Ureter (tissue), 1 donor: ENCODE results near the gene GCK. TPM values are rescaled to one million over a fixed set of nuclear protein-coding genes. Genes with fewer than 3 reads are reported as not detected.

Source experiments
- DNase-seq: peaks from one replicate; pipeline ENCODE4 v3.0.0-alpha.2; 2020; ENCODE audit warnings: low spot score
- total RNA-seq: library from RNA; stranded (reverse); gene quantifications from one replicate; pipeline ENCODE4 v1.2.4, GENCODE V29; 2023
- donor health status: DM: yes; HTN: yes; CAD: no.

The GCK gene
- total RNA-seq, 1 donor from 2014 or later = 0.39 TPM

DNA sequence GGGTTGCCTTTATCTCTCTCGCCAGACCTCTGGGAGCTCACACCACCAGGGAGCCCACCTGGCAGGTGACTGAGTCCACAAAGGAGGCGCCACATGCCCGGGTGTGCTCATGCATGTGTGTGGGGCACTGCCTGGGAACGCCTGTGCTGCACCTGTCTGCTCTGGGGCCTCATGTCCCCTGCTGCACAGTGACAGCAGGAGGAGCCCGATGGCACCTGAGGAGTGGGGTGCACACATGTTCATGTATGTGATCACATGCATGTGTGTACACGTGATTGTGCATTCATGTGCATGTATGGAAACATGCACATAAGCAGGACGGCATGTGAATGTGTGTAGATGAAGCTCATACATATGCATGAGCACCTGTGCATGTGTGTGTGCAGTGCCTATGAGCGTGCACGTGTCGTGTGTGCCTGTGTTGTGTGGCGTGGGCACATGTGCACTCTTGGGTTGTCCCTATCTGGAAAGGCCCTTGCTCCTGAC, 33.6 kb upstream of the GCK start:
- DNase-seq = no peak

GRCh38 chr7:44222074-44222473, 32.8 kb upstream of the GCK start:
- DNase-seq = no peak

- DNase-seq = no peak
Observed at GRCh38 chr7:44221231-44221791, 32.1 kb upstream of the GCK start.

- DNase-seq = no peak
Observed at GRCh38 chr7:44220358-44221112, 31.3 kb upstream of the GCK start.

GRCh38 chr7:44220046-44220357, 30.8 kb upstream of the GCK start:
- DNase-seq = no peak

DNA sequence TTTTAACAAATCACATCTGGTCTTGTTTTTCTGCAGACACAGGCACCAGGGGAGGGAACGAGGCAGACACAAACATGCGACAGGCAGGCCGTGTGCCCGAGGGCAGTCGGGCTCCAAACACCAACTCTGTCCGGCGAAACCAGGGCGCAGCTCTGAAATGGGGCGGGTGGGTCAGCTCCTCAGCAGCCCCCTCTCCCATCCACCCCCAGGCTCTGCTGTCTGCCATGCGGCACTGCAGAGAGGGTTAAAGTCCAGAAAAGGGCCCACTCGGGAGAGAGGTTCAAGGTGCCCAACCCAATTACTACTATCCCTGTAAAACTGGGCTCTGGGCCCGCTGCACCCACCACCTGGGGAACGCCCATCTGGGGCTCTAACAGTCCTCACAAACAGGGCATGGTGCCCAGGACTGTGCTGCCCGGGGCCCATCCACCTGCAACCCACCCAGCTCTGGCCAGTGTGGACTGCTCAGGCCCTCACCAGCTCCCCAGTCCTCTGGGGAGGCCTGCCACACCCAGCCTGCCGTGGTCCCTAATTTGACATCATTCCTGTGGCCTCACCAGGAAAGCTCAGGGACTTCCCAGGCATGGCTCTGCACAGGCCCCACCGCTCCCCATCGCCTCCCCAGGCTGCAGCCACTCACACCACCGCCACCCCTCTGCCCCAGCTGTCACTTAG, 30.3 kb upstream of the GCK start:
- DNase-seq = no peak

GRCh38 chr7:44218418-44219201, 29.4 kb upstream of the GCK start:
- DNase-seq = no peak

DNA sequence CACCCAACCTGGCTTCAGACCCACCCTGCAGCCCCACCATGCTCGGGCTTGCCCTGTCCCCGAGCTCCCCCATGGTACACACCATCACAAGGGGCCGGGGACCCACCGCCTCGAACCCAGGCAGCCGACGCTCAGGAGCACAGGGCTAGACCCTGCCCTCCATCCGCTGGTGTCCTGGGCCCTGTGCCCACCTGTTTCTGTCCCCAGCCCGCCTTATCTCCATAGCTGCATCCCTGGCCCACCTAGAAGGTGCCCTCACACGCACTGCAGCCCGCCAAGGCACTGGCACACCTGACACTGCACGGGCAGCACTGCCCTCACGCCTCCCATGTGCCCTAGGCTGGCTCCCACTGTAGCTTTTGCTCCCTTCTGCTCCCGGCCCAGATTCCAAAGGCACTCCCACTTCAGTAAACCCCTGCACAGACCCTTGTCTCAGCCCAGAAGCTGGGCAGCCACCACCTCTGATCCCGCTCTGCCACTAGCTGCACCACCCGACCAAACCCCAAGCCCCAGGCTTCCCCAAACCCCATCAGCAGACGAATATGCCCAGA, 28.7 kb upstream of the GCK start:
- no peak for DNase-seq

DNA sequence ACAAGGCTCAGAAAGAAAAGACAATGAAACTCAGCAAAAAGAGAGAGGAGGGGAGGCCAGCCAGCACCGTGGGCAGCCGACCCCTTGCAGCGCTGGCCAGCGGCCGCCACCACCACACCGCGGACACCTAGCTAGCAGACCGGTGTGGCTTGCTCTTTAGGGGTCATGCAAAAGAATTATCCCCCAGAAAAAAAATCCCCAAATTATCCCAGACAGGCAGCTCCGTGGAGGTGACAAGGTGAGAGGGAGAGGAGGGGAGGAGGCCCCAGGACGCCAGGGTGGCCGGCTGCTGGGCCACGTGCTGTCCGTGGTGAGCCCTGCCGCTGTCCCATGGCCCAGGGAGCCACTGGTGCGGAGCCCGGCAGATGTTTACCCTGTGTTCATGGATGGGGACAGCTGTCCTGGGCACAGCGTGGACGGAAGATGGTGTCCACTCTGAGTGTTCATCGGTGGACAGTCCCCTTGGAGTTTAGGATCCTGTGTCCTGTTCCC, 28.0 kb upstream of the GCK start:
- no peak for DNase-seq

- DNase-seq = no peak
Observed at GRCh38 chr7:44216521-44217222, 27.4 kb upstream of the GCK start.

DNA sequence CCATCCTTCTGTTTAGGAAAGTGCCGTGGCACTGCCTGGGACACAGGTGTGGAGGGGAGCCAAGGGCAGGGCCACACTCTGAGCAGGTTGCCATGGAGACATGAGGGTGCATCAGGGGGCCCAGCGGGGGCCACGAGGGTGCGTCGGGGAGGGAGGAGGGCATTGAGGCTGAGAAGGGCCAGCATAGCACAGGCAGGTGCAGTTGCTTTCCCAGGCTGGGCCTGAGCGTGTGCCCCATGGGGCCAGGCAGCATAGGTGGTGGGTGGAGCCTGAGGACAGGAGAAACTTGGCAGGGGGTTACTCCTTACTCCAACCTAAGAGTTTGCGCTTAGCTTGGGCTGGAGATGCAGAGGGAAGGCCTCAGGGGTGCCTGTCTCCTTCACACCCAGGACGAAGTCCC, 26.8 kb upstream of the GCK start:
- no peak for DNase-seq

- no peak for DNase-seq
Observed at GRCh38 chr7:44215531-44215930, 26.3 kb upstream of the GCK start.

DNA sequence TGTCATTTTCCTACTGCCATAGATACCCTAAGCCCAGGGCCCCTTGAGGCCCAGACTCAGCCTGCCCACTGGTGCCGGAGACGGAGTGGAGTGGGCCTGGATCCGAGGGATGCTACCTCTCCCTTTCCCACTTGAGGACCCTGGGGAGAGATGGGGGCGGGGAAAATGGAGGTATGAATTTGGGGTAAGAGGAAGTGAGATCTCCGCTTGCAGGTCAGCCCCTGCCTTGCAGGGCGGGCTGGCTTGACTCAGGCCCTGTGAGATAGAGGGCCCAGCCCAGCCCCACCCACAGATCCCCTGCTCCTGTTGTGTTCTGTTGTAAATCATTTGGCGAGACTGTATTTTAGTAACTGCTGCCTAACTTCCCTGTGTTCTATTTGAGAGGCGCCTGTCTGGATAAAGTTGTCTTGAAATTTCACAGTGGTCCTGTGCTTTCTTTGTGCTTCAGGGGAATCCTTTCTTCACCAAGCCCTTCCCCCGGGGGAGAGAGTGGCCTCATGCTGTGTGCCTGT, 24.7 kb upstream of the GCK start:
- DNase-seq = no peak

- no peak for DNase-seq
Observed at GRCh38 chr7:44213206-44213876, 24.1 kb upstream of the GCK start.

GRCh38 chr7:44212581-44213184, 23.4 kb upstream of the GCK start:
- DNase-seq = no peak

DNA sequence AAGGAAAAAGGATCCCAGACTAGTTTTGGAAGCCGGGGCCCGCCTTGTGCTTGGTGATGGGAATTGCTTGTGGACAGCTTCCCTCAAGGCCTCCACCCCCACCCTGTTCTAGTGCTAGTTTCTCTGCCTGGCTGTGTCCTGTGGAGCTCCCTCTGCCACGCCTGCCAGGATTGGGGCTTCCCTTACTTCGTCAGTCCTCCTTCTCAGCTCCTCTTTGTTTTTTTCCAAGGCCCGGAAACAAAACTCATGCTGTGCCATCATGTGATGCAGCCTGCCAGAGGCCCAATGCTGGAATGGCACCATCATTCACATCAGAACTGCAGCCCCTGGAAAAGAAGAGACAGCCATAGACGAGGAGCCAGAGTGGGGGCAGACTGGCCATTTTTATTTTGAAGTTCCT, 22.8 kb upstream of the GCK start:
- DNase-seq = no peak

DNA sequence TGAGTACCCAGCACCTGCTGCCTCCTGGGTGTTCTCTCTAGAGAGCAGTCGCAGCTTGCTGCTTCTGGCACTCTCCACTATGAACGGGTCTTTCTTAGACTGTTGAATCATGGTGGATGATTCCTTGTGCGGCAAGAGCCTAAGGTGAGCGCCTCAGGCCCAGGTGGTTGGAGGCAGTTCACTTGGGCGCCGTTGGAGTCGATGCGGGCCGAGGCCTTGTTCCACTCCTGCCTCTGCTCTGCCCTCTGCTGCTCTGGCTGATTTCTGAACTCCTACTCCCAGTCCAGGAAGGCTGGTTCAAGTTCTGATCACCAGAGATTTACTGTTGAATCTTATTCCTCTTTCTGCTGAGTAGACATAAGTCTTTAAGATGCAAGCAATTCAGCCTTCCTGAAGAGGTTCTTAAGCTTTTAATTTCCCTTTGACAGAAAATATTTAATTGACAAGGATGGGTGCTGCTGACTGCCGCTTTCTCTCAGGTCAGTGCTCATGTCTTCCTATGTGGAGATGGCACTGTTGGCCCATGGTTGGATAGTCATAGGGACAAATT, 22.0 kb upstream of the GCK start:
- DNase-seq = no peak

DNA sequence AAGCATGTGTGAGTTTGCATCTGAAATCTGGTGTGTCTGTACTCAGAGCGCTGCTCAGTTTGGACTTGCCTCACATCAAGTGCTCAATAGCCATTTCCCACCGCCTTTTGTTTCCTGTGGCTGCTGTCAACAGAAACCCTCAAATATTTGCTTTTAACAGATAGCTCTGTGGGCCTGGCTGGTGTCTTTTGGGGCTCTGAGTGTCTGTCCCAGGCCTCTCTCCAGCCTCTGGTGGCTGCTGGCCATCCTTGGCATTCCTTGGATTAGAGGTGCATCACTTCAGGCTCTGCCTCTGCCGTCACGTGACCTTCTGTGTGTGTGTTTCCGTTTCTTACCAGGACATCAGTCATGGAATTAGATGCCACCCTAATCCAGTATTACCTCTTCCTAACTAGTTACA, 20.9 kb upstream of the GCK start:
- DNase-seq = no peak

DNA sequence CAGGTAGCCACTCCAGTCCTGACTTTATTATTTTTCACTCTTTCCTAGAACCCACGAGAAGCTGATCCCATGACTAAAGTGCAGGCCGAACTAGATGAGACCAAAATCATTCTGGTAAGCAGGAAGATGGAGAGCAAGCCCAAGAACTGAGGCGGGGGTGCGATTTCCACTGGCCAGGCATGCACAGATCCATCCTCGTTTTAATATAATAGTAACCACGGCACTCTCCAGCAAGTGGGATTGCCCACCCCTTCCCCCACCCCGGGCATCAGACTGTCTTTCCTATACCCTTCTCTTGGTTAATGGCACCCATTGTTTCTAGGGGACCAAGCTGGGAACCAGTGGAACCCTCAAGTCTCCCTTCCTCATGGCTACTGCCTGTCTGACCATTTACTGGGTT, 18.8 kb upstream of the GCK start:
- DNase-seq = no peak

- DNase-seq = no peak
Observed at GRCh38 chr7:44206008-44206407, 16.8 kb upstream of the GCK start.
